Calu3 (cell line): ENCODE data around the gene AAGAB. TPM values are rescaled to one million over a fixed set of nuclear protein-coding genes. Genes with fewer than 3 reads are reported as not detected.

Experiments
- BruUV-seq: library from RNA; stranded (reverse); fragments of 400-500 nt; replicated peaks from 2 replicates; lab custom pipeline; 2021; lab: Mats Ljungman, UMichigan
- CTCF ChIA-PET: fragments of 300-600 bp; sonication (Branson Sonifier 250); formaldehyde crosslinking; loops from one replicate; lab custom pipeline; 2022; ENCODE audit warnings: antibody characterized with exemption; lab: Charles Lee
- DNase-seq: peaks from one replicate; pipeline ENCODE4 v3.0.0; 2022
- H3K27ac Mint-ChIP-seq: one replicate; pipeline ENCODE4 v1.8.0; 2022; ENCODE audit warnings: mixed read lengths; ENCODE audit not compliant: unreplicated experiment
- H3K27me3 Mint-ChIP-seq: one replicate; pipeline ENCODE4 v1.8.0; 2022; ENCODE audit warnings: mixed read lengths; ENCODE audit not compliant: unreplicated experiment
- H3K36me3 Mint-ChIP-seq: one replicate; pipeline ENCODE4 v1.8.0; 2022; ENCODE audit warnings: mild to moderate bottlenecking, moderate library complexity, mixed read lengths; ENCODE audit not compliant: insufficient read depth, unreplicated experiment
- H3K4me1 Mint-ChIP-seq: one replicate; pipeline ENCODE4 v1.8.0; 2022; ENCODE audit warnings: mild to moderate bottlenecking, low read depth, mixed read lengths; ENCODE audit not compliant: unreplicated experiment
- H3K4me3 Mint-ChIP-seq: one replicate; pipeline ENCODE4 v1.8.0; 2022; ENCODE audit warnings: mild to moderate bottlenecking, low read depth, moderate library complexity, mixed read lengths; ENCODE audit not compliant: unreplicated experiment
- H3K9me3 Mint-ChIP-seq: one replicate; pipeline ENCODE4 v1.8.0; 2022; ENCODE audit warnings: low read depth, mixed read lengths; ENCODE audit not compliant: unreplicated experiment
- CTCF ChIP-seq: fragments of 200-600 bp; IDR thresholded peaks from one replicate; pipeline ENCODE4 v1.8.0; 2022; ENCODE audit warnings: antibody characterized with exemption; ENCODE audit not compliant: unreplicated experiment
- intact Hi-C: fragments of 100-400 bp; cut with micrococcal nuclease; formaldehyde crosslinking; loops from one replicate; pipeline ENCODE4 v1.10.0; 2022; ENCODE audit not compliant: unreplicated experiment
- total RNA-seq: library from RNA; stranded (reverse); gene quantifications from 2 replicates; pipeline ENCODE4 v1.2.3, GENCODE V29; 2022

AAGAB gene
- total RNA-seq, 1 experiment from 2014 or later: 68.1 TPM

- H3K4me1 Mint-ChIP-seq: no peaks in the 10 kb centered on the region
- CTCF ChIA-PET: no interaction called here
- no peak for DNase-seq
- intact Hi-C loops: no loop called here
- H3K9me3 Mint-ChIP-seq: no peaks in the 10 kb centered on the region
- H3K4me3 Mint-ChIP-seq: no peak overlapping the region
- TF ChIP-seq CTCF: no peak
- H3K27me3 Mint-ChIP-seq: no peaks in the 10 kb centered on the region
- no peaks in the 10 kb centered on the region for H3K36me3 Mint-ChIP-seq
- no TSS peak for BruUV-seq
- H3K27ac Mint-ChIP-seq: no peak overlapping the region
These were observed 36.0 kb downstream of the AAGAB start for GRCh38 chr15:67218428-67218827.

- Mint-ChIP-seq H3K9me3 (no peaks in the 10 kb centered on the region), H3K27me3 (no peaks in the 10 kb centered on the region), H3K4me1 (no peaks in the 10 kb centered on the region), H3K36me3 (no peaks in the 10 kb centered on the region), H3K27ac (no peak overlapping the region), H3K4me3 (no peak overlapping the region)
- no peak for DNase-seq
- no peak for TF ChIP-seq CTCF
- CTCF ChIA-PET: interaction anchor here (0.7 kb wide), 2 partner anchors 12 to 519 kb away, joined by 3 read pairs; no protein-coding TSS in a partner anchor
- BruUV-seq: no TSS peak
- intact Hi-C loops: no loop called here
These were observed 37.6 kb downstream of the AAGAB start for GRCh38 chr15:67216859-67217258.

DNA sequence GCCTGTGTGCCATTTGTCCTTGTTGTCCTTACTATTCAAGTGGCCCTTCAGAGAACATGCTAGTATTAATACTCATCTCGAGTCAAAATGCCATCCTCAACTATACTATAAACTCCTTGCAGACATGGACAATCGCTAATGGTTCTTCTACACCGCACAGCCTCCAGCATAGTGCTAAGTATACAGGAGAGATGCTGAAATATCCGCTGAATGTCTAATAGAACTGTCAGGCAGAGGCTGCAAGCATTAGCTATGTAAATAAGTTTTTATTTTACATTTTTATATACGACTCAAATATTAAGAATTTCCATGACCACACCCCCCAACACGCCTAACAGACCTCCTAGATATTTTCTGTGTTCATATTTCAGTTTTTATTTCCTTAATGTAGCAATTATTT lies 39.4 kb downstream of the AAGAB start:
- intact Hi-C loops: no loop called here
- no peak overlapping the region for H3K4me3 Mint-ChIP-seq
- no peaks in the 10 kb centered on the region for H3K27me3 Mint-ChIP-seq
- peaks cover 4% of the 10 kb centered on the region for H3K36me3 Mint-ChIP-seq
- CTCF ChIA-PET: no interaction called here
- H3K4me1 Mint-ChIP-seq: no peaks in the 10 kb centered on the region
- TF ChIP-seq CTCF: no peak
- no peak for DNase-seq
- no TSS peak for BruUV-seq
- no peak overlapping the region for H3K27ac Mint-ChIP-seq
- H3K9me3 Mint-ChIP-seq: no peaks in the 10 kb centered on the region

DNA sequence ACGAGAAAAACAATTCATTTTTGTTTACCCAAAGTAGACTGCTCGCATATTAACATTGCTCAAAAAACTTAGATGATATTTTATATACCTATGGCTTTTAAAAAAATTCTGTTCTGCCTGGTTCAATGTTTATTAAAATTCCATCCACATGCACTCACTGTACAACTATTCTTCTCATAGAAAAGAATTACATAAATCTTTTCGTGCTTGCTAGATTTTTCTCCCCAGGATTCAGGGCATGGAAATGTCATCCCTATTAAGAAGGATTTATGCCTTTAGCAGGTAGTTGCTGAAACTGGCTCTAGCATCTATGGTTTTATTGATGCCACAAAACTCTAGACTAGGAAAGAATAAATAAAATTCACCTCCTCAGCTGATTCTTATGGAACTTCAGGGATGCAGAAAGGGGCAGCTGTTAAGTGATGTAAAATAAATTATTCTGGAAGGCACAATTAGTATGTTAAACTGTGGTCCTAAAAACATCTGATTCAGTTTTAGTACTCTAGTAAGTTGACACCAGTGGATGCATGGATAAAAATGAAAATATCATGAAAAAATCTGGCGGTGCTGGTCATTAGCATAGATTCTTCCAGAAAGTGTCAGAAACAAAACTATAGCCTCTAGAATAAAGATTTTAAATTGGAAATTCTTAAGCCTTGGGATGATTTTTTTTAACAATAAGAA lies 41.6 kb downstream of the AAGAB start:
- H3K36me3 Mint-ChIP-seq: peaks cover 13% of the 10 kb centered on the region
- H3K4me3 Mint-ChIP-seq: no peak overlapping the region
- no peak for TF ChIP-seq CTCF
- BruUV-seq: no TSS peak
- no peak for DNase-seq
- no peaks in the 10 kb centered on the region for H3K4me1 Mint-ChIP-seq
- no peaks in the 10 kb centered on the region for H3K9me3 Mint-ChIP-seq
- intact Hi-C loops: no loop called here
- CTCF ChIA-PET: no interaction called here
- no peaks in the 10 kb centered on the region for H3K27me3 Mint-ChIP-seq
- H3K27ac Mint-ChIP-seq: no peak overlapping the region
